SK-N-SH (cell line): ENCODE measurements around the gene CLEC18B.
A peak's percentile ranks its signal among the peaks of the same experiment; 100 is the strongest.
"Not testable (repeated sequence)": the region's sequence is repeated elsewhere in the genome, so short reads cannot be mapped to it uniquely, and the experiment has no call there.

Experiments used
- FOSL2 ChIP-seq: IDR thresholded peaks from 2 replicates; pipeline ENCODE4 v1.4.0; 2012; ENCODE audit warnings: low read depth, mild to moderate bottlenecking, moderate library complexity, borderline replicate concordance
- GABPA ChIP-seq: IDR thresholded peaks from 2 replicates; pipeline ENCODE4 v1.4.0; 2012; ENCODE audit warnings: low read depth, mild to moderate bottlenecking
- MEF2A ChIP-seq: IDR thresholded peaks from 2 replicates; pipeline ENCODE4 v1.4.0; 2012; ENCODE audit warnings: low read depth, borderline replicate concordance
- MXI1 ChIP-seq: IDR thresholded peaks from 2 replicates; pipeline ENCODE4 v1.6.1; 2012; ENCODE audit warnings: mild to moderate bottlenecking, low read depth, low read length, improper control_type of control experiment
- TF ChIP-seq, protein P1 (sequence below): IDR thresholded peaks from 2 replicates; pipeline ENCODE4 v1.4.0; 2012; ENCODE audit warnings: low read depth
- TF ChIP-seq, protein P2 (sequence below): fragments of 200-600 bp; sonication (generic); IDR thresholded peaks from 2 replicates; pipeline ENCODE4 v1.6.1; 2017; ENCODE audit warnings: antibody characterized with exemption, mild to moderate bottlenecking, moderate library complexity
- TF ChIP-seq, protein P3 (sequence below): IDR thresholded peaks from 2 replicates; pipeline ENCODE4 v1.6.1; 2012; ENCODE audit warnings: mild to moderate bottlenecking, low read depth, low read length, moderate library complexity

DNA sequence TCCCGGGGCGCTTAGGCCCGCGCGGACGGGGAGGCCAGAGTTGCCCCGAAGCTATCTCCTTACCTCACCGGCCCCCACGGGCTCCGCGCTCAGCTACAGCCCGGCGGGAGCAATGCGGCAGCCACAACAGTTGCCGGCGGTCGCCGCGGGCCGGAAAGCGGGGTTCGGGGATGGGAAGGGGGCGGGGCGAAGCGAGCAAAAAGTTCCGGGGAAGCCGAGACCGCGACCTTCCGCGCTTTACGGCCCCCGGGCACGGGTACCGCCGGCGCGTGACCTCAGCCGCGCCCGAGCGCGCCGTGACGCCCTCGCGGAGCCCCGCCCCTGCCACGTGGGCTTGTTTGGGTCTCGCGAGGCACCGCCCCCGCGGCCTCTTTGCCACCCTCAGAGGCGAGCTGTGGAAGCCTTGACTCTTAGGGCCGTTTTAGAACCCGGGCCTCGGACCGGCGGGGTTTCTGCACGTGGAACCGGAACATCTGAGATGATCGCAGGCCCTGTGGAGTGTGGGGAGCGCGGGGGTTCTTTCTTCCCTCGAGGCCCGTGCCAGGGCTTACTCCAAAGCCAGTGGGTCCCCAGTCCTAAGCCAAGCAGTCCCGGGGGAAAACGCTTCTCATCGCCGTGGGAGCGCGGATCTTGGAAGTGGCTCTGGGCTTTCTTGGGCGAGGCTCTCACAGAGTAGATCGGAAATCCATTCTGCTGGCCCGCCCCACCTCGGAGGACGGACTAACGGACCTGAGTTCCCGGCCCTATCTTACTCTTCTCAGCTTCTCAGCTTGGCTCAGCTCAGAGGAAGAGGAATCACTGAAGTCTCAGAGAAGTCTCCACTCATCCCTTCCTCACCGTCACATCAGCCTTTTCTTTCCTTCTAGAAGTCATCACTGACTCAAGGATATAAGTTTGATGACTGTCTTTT, 53.0 kb downstream of the CLEC18B start:
- TF ChIP-seq, protein P1, sequence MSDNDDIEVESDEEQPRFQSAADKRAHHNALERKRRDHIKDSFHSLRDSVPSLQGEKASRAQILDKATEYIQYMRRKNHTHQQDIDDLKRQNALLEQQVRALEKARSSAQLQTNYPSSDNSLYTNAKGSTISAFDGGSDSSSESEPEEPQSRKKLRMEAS, result peak; percentile 94
- TF ChIP-seq, protein P2, sequence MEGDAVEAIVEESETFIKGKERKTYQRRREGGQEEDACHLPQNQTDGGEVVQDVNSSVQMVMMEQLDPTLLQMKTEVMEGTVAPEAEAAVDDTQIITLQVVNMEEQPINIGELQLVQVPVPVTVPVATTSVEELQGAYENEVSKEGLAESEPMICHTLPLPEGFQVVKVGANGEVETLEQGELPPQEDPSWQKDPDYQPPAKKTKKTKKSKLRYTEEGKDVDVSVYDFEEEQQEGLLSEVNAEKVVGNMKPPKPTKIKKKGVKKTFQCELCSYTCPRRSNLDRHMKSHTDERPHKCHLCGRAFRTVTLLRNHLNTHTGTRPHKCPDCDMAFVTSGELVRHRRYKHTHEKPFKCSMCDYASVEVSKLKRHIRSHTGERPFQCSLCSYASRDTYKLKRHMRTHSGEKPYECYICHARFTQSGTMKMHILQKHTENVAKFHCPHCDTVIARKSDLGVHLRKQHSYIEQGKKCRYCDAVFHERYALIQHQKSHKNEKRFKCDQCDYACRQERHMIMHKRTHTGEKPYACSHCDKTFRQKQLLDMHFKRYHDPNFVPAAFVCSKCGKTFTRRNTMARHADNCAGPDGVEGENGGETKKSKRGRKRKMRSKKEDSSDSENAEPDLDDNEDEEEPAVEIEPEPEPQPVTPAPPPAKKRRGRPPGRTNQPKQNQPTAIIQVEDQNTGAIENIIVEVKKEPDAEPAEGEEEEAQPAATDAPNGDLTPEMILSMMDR, result not testable (repeated sequence)
- TF ChIP-seq GABPA (peak; percentile 70; the same call in 1 of the 2 replicates), MXI1 (peak; percentile 84)
- TF ChIP-seq MEF2A, FOSL2: not testable (repeated sequence)
- TF ChIP-seq, protein P3, sequence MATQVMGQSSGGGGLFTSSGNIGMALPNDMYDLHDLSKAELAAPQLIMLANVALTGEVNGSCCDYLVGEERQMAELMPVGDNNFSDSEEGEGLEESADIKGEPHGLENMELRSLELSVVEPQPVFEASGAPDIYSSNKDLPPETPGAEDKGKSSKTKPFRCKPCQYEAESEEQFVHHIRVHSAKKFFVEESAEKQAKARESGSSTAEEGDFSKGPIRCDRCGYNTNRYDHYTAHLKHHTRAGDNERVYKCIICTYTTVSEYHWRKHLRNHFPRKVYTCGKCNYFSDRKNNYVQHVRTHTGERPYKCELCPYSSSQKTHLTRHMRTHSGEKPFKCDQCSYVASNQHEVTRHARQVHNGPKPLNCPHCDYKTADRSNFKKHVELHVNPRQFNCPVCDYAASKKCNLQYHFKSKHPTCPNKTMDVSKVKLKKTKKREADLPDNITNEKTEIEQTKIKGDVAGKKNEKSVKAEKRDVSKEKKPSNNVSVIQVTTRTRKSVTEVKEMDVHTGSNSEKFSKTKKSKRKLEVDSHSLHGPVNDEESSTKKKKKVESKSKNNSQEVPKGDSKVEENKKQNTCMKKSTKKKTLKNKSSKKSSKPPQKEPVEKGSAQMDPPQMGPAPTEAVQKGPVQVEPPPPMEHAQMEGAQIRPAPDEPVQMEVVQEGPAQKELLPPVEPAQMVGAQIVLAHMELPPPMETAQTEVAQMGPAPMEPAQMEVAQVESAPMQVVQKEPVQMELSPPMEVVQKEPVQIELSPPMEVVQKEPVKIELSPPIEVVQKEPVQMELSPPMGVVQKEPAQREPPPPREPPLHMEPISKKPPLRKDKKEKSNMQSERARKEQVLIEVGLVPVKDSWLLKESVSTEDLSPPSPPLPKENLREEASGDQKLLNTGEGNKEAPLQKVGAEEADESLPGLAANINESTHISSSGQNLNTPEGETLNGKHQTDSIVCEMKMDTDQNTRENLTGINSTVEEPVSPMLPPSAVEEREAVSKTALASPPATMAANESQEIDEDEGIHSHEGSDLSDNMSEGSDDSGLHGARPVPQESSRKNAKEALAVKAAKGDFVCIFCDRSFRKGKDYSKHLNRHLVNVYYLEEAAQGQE, result not testable (repeated sequence)
